Uterus (tissue), 2 donors: ENCODE data around the gene BTBD9.

Experiments used
- CTCF ChIP-seq, 4 experiments: fragments of 200-600 bp in 2 of 4; fragments of 450-650 bp in 2 of 4; sonication (generic) in 2 of 4; IDR thresholded peaks; one replicate each; pipeline ENCODE4 v1.5.1; 2016 to 2019; ENCODE audit warnings: antibody characterized with exemption in 4 of 4, mild to moderate bottlenecking in 2 of 4, moderate library complexity in 1 of 4
- POLR2A ChIP-seq, 2 donors: fragments of 450-650 bp; IDR thresholded peaks; one replicate each; pipeline ENCODE4 v1.6.1; 2016; ENCODE audit warnings: antibody characterized with exemption in 2 of 2, mild to moderate bottlenecking in 1 of 2, moderate library complexity in 1 of 2

- TF ChIP-seq CTCF (IDR thresholded peaks at IDR 0.05), result no peak
- TF ChIP-seq POLR2A (IDR thresholded peaks at IDR 0.05), result no peak
Observed at GRCh38 chr6:38654263-38654662, 14.5 kb upstream of the BTBD9 start.
